Fibroblast of skin of back (primary cell): ENCODE measurements around the gene BCAS1.
A peak's percentile ranks its signal among the peaks of the same experiment; 100 is the strongest.

Experiments used
- DNase-seq: peaks from one replicate; pipeline ENCODE4 v3.0.0-alpha.2; 2013

The BCAS1 gene

DNA sequence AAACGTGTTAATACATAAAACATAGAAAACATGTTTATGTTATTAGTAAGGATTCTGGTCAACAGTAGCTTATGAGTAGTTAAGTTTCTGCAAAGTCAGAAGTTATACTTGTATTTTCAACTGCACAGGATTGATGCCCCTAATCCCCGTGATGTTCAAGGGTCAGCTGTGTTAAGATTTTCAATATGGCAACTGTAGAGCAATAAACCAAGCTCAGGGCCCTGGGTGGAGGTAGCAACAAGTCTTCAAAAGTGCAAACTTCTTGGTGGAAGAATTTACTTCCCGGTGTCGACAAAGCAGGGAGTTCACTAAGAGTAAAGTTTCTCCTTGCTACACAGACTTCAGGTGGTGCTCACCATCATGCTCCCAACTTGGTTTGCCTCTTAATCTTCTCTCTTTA is 4.1 kb upstream of the BCAS1 start:
- DNase-seq: no peak

DNA sequence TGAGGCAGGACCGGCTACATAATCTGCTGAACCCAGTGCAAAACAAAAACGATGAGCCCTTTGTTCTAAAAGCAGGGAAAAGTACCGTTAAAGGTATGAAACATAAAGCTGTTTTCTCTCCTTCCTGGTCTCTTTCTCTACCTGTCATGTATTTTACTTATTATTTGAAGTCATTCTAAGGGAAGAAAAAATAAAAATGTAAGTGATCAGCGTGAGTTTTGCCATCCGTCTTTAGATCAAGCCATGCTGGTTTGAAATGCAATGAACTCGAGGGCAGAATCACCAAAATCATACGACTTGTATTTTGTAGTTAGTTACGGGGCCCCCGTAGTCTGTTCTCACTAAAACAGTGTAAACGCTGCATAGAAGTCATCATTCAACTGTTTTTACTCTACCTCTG is 2.9 kb upstream of the BCAS1 start:
- no peak for DNase-seq

DNA sequence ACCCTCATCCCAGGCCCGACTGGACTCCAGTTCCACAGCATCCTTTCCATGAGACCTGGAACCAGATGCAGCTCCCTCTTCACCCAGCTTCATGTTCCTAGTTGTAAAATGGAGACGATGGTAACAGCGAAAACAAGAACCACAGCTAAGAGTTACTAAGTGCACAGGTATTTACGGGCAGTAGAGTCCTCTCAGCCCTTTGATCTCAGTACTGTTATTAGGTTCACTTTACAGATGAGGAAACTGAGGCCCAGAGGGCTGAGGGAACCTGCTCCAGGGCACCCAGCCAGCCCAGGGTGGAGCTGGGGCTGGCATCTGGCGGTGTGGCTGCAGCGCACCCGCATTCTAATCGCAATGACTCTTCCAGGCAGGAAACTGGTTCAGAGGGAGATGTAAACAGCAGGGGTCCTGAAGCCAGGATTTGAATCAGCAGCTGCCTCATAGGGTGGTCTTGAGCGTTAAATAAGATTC is 858 bp downstream of the BCAS1 start:
- no peak for DNase-seq

DNA sequence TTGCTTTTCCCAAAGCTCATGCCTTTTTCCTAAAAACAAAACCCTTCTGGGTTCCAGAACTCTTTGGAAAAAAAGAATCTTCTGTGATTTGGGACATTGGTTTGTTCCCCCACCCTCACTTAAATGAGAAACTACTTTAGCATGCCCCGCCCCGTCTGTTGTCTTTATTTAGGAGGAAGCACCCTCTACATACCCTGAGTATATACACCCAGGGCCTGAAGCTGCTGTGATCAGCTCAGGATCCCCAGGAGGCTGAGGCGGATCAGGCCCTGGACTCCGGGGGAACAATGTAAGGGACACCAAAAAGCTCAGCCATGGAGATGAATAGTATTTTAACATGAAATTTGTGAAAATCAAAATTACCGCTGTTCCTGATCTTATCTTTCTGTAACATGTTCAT is 1.4 kb downstream of the BCAS1 start:
- DNase-seq: no peak

DNA sequence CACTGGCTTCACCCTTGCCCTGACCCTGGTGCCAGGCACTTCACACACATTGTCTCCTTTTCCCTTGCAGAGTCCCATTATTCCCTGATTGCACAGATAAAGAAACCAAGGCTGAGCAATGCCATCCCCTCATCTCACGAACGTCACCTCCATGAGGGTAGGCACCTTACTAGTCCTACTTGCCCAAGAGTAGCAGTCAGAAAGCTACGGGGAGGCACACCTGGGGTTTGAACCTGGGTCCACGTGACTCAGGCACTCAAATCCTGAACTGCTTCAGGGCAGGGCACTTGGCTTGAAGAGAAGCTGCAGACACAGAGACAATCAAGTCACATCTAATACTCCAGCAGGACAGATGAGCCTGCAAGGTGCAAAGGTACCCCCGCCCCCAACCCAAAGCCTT is 1.9 kb downstream of the BCAS1 start:
- DNase-seq: no peak

DNA sequence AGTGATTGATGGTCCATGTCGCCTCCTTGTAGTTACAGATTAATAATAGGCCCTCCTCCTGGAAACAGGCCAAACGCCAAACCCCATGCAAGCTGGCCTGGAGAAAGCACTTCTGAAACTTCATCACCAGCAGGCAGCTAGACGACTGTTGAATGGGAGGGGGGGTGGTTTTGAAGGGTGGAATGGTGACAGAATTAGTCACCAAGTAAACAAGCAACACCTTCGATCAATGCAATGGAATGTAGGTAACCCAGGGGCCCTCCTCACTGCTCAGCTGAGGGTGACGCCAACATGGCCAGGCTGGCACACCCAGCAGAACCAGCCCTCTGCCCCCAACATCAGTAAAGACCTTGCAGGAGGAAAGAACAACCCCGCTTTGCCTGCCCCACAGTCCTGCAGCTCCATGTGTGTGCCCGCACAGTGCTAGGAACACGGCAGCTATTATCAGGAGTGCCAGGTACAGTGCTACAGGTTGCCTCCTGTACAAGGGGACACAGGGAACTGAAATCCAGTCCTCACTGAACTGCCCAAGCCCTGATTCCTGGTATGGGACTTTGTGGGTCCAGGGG is 2.7 kb downstream of the BCAS1 start:
- no peak for DNase-seq

DNA sequence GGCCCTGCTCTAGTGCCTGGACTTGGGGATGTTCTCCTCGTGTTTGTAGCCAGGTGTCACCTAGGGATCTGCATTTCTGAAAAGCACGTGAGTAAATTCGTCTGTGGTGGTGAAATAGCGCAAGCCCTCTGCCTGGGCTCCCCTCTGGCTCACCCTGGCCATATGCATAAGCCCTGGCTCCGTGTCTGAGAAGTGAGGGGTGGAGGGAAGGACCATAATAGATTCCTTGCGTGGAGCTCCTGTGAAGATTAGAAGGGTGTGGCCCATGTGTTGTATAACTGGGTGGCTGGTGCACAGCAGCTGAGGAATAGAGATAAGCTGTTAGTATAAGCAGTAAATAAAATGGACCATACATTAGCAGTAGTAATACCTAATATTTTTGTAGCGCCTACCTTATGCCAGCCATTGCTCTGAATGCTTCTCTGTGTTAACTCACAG is 4.8 kb downstream of the BCAS1 start:
- no peak for DNase-seq

DNA sequence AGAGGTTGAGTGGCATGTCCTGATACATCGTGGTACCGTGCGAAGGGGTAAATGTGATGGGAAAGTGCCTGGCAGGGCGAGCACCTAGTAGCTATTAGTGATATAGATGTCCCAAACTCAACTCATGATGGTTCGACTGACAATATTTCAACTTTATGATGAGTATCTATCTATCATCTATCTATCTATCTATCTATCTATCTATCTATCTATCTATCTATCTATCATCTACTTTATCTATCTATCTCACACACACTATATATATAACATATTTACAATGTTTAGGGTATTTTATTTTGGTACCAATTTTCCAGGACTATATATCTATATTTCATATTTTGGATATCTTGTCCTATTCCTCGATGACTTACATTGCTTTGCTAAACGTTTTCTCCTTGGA is 5.5 kb downstream of the BCAS1 start:
- DNase-seq: no peak

DNA sequence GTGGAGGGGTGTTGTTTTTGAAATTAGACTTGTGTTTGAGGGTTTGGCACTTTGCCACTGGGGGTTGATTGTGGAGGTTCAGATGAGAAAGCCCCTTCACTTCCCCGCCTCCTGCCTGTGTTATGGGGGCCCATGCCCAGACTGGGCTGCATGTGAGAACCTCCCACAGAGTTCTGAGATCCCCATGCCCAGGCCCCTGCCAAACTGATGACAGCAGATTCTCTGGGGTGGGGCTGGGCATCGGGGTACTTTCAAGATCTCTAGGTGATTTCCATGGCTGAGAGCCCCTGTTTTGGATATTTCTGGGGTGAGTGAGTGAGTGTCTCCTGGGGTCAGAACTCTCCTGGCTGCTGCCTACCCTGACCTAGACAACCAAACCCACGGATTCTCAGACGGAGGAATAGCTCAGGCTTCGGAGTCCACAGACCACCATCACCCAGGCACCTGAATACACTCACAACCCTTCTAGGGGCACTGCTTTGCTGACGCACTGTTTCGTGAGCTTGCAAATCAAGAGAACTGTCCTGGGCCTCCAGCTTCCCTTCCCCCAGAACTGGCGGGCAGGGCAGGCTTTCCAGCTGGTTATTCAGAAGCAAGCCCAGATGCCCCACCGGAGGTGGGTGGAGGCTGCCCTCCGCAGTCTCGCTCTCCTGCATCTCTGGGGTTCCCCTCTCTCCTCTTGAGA is 6.3 kb downstream of the BCAS1 start:
- no peak for DNase-seq

DNA sequence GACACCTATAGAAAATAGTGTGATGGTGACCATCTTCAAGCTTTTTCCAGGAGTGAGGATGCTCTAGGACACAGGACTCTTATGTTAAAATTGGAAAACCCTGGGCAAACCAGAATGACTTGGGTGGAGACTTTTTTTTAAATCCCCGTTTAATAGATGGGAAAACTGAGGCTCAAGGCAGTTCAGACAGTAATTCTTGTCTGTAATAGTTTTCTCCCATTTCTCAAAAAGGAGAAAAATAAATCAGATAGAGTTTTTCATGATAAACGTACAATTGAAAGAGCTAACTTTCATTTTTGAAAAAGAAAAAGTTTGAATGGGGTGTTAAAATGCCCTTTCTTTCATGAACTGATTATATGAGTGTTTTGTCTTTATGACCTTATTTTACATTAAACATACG is 6.8 kb downstream of the BCAS1 start:
- DNase-seq: no peak

DNA sequence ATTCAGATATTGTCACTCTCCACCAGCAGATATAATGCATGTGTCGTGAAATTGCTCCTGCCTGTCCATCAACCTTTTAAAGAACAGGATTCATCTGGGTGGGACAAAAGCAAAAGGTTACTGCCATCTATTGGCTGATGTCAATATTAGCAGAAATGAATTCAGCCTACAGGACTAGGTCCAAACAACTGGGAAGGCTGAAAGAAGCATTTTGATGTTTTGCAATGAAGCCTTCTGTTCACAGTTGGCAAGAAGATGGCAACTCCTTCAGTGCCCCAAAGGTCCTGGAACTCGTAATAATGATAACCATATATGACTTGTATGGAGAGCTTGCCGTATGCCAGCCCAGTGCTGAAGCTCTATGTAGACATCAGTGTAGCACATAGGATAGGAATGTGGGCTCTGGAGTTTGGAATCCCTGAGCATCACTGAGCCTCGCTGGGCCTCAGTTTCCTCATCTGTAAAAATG is 7.5 kb downstream of the BCAS1 start:
- DNase-seq: peak; percentile 65

DNA sequence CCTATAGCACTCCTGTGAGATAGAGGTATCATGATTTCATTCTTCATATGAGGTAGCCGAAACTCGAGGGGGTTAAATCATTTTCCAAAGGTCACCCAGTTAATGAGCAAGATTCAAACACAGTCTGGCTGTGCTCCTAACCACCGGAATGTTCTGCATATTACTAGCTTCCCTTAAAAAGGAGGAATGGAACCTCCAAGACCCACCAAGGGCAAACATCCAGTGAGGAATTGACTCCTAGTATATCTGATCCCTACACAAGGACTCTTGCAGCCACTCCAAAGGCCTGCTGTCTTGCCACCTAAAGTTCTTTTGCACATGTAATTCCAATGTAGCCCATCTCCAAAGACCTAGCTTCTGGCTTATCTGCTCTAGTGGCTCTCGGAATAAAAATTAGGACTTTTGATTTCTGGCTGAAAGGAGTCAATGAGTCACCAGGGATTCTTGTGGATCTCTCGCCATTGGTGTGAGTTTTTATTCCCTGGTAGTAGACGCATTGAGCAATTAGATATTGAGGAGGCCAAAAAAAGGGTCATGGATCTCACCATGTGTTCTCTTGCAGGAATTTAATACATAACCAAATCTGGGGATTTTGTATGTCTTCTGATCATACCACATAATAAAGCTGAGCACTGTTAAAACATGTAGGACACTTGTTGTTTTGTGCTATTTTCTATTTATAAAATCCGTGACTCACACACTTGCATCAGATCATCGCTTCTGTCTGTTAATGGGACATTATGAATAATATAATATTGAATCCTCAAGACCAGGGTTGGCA is 9.1 kb downstream of the BCAS1 start:
- peak; percentile 53 for DNase-seq

DNA sequence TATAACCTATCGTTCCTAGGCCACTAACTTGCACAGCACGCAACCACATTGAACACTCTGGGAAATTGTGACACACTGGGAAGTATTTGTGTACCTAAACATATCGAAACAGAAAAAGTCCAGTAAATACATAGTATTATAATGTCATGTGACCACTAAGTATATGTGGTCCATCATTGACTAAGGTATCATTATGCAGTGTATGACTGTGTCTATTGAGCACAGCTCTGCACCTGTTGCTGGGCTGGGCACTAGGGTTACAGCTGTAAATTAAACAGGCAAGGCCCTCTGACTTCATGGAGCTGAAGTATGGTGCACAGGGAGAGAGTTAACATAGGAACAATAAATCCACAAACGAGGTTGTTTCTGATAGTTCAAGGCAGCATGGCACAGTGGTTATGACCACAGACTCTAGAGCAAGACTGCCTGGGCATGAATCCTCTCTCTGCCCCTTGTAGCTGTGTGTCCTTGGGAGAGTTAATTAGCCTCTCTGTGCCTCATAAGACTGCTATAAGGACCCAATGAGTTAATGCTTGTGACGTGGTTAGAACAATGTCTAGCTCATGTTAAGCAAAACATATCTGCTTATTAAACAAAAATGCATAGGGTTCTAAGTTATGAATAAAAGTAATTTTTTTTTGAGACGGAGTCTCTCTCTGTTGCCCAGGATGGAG is 10.6 kb downstream of the BCAS1 start:
- DNase-seq: no peak

DNA sequence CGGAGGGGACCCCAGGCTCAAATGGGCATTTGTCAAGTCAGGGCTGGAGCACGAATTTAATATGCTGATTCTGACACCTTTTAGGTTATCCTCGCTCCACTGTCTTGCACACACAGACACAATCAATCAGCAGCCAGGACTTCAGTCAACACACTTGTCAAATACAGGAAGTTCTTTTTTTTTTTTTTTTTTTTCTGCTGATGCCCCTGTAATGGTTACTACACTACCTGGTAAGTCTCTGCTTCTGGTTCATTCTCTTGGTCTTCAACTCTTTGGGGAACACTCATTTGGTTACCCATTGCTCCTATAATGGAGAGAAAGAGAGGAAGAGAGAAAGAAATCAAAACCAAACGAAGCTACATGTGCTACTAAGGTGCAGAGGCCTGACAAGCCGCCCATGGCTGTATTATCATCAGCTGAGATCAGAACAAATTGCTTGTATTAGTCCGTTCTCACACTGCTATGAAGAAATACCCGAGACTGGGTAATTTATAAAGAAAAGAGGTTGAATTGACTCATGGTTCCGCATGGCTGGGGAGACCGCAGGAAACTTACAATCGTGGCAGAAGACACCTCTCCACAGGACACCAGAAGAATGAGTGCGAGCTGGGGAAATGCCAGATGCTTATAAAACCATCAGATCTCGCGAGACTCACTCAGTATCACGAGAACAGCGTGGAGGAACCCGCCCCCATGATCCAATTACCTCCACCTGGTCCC is 11.8 kb downstream of the BCAS1 start:
- DNase-seq: no peak

DNA sequence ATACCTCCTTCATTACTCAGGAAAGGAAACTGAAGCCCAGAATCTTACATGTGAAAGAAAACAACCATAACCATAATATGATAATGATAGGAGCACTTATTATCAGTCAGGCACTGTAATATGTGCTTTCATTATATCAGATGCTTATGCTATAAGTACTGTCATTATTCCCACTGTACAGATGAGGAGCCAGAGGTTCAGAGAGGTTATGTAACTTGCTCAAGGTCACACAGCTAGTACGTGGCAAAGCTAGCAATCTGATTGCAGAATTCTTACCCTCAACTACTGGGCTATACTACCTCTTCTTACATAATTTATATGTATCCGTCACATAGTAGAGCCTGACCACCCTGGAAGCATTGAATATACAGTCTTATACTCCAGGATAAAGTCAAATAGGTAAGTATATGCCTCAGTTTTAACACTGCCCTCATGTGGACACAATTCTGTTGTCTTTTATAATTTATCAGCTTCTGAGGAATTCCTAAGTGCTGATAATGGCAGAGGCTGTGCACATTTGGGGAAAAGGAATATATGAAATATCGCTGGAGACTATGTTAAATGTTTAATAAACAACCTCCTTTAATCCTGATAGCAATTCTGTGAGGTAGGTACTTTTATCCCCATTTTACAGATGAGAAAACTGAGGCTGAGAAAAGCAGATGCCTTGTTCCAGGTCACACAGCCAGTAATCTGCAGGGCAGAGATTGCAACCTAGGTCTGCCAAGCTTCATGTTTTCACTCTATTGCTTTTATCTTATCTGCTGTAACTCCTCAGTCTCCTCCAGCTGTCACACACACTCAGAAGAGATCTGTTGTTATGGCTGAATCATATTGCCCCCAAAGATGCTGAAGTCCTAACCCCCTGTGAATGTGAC is 13.4 kb downstream of the BCAS1 start:
- no peak for DNase-seq

DNA sequence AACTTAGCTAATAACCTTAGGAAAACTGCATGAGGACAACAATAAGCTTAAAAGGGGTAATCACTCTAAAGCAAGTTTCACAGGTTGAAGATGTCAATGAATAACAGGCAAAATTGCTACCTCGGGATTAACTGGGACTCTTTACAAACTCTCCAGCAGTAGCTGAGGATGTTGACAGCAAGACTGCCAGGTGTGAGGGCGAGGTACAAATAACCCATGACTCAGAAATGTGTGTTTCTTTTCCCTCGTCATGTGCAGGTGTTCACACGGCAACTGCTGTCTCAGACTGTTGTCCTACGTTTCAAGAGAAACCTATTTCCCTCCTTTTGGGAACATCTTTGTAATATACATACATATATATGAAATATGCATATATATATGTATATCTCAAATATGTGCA is 15.9 kb downstream of the BCAS1 start:
- DNase-seq: no peak

DNA sequence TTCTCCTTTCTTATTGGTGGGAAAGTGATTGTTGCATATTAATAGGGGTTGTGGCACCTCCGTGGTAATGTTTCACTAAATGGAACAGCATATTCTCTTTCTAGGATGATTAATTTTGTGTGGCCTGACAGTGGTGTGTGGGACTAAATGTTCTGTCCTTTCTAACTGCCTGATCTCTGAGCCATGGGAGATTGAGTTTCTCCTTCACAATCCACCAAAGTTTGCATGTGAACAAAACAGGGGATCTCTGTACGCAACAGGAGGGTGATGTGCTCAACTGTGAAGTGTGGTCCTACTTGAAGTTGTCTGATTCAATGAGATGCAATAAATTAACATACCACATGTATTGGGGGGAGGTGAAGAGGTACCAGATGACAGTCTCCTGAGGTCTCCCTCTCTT is 19.3 kb downstream of the BCAS1 start:
- DNase-seq: no peak

DNA sequence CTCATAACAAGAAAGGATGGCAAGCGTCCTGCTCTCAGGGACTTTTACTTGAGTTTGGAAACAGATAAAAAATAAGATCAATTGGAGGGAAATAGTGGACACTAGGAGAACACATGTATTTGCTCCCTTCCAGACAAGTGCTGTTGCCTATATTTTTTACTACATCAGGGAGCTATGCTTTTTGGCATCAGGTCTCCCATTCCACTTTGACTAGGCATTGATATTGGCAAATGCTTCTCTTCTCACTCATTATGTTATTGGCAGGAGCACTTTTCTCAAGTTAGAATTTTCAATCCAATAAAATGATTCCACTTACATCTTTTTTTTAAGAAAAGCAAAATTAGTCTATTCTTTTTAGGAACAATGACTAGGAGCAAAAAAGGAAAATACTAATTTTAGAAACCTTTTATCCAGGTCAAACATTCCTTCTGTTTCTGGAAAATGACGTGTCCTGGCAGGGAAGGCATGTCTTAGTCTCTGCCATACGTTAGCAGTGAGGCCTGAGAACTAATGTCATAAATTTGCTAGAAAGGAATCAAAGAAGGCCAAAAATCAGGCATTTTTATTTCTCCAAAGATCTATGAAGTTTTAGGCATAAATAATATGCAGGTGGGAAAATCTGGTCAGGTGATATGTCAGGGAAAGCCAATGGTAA is 21.4 kb downstream of the BCAS1 start:
- DNase-seq: peak; percentile 37

DNA sequence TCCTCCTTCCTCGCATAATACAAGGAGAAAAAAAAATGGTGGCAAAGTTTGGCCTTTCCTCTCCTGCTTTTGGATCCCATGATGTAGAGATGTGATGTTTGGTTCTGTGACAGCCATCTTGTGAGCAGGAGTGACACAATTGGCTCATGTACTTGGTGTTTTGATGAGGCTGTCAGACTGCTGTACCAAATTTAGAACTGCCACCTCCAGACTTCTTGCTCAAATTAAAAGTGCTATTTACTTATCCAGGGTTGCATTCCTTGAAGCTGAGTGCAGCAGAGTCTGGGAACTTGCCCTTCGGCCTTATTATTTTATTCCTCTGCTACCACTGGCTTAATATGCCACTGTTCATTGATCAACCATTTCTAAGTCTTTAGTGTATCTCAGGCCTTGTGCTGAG is 21.9 kb downstream of the BCAS1 start:
- DNase-seq: peak; percentile 32

DNA sequence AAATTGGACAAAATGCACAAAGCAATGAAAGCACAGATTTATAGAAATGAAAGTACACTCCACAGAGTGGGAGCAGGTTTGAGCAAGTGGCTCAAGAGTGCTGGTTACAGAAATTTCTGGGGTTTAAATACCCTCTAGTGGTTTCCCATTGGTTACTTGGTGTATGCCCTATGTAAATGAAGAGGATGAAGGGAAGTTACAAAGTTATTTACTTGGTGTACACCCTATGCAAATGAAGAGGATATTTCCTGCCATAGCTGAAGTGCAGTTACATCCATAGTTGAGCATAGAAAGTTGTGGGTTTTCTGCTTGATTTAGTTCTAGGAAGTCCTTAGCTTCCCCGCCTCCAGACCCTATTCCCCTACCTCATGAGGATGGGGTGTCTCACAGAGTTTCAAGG is 22.7 kb downstream of the BCAS1 start:
- no peak for DNase-seq

DNA sequence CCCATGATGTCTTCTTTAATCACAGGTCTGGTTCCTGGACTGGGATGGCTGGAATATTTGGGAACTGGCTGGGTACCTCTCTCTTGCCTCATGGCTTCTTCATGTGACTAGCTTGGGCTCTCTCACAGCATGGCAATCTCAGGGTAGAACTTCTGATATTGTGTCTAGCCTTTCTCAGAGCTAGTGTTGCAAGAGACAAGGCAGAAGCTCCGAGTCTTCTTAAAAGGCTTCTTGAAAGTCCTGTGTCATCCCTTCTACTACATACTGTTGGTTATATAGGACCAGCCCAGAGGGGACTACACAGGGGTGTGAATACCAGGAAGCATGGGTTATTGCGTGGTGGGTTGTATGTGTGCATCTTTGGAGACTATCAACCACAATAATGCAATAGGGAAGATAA is 23.3 kb downstream of the BCAS1 start:
- DNase-seq: no peak
